Limb (tissue), 2 donors: ENCODE measurements around the gene FYTTD1.

ENCODE experiments used
- DNase-seq, 2 donors: peaks; one replicate each; pipeline ENCODE4 v3.0.0-alpha.2; 2016; ENCODE audit errors: extremely low spot score in 2 of 2

FYTTD1 gene

DNA sequence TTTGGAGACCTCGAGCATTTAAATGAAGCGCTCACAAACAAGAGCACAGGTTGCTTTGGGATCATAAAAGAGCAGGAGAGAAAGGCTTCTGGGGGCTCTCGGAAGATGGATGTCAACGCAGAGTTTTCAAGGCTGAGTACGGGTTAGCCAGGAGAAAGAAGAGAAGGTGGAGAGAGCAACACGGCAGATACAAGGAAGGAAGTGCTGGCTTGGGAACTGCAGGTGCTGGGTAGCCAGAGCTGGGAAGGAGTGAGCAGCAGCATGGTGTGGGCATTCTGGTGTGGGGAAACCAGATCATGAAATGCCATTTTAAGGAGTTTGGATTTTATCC is 12.4 kb upstream of the FYTTD1 start:
- no peak for DNase-seq

DNA sequence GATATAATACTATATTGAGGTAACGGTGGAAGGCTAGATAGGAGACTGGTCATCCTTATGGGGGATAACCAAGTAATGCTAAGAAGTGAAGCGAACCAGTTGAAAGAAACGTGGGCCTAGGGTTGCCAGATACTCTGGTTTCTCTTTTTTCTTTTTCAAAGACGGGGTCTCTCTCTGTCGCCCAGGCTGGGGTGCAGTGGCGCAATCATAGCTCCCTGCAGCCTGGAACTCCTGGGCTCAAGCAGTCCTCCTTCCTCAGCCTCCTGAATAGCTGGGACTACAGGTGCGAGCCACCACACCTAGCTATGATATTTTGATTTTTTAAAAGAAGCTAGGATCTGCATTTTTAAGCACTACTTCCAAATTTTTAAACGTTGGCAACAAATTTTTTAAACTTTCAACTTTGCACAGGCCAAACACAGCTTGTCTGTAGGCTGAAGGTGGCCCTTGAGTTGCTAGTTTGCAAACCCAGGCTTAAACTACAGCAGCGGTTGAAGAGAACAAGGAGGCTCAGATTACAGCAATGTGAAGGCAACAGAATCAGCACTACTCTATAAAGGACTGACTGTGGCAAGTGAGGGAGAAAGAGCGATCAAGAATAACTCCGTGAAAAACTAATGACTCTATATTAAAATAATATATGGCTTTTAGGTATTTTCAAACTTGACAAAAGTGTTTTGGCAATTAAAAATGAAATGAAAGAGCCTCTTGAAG is 11.8 kb upstream of the FYTTD1 start:
- DNase-seq = no peak

- no peak for DNase-seq
These were observed 6.9 kb upstream of the FYTTD1 start for GRCh38 chr3:197742787-197743186.

GRCh38 chr3:197746209-197746608 is 3.5 kb upstream of the FYTTD1 start:
- no peak for DNase-seq

DNA sequence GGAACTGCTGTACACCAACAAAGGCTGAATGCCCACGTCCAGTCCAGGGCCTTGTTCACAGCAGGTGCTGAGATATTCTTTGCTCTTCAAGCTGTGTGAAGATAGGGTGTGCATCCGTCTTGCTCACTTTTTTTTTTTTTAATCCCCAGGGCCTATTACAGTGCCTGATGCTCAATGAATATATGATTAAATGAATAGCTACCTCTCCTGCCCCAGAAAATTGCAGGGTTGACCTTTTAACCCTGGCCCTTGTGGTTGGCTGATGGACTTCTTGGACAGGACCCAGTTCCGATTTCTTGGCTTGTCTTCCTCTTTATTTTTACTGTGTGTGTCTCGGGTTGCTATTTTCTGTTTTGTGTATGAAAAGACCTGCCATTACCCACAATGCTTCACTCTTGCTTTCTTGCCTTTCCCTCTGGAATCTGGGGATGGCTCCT is 2.9 kb upstream of the FYTTD1 start:
- no peak for DNase-seq

DNA sequence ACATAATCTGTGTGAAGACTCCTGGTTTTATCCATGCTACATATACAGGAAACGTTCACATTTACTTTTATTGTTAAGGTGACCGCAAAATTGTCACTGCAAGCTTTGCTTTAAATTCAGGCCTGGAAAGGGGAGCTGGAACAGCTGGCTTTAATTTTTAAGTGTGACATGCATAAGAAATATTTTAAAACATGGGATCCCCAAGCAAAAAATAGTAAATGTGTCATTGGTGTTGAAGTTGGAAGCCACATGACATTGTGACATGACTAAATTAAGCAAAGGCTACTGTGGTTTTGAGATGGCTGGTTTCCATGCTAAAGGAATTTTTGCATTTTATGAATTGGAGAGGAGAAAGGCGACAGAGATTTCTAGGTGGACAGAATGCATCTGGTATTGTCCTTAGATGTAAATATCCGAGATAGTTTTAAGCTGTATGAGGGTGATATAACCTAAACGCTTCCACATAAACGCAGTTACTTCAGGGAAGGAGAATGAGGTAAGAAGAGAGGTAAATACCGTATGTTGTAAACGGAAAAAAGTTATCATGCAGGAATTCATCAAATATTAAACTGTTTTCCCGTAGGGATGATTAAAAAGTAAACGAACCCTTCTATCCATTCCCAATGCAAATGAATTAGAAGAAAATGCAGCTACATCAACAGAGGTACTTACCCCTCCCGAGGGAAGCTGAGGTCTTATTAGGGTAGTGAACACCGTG is 927 bp upstream of the FYTTD1 start:
- no peak for DNase-seq

- DNase-seq = no peak
These were observed 425 bp upstream of the FYTTD1 start for GRCh38 chr3:197749315-197749600.

DNA sequence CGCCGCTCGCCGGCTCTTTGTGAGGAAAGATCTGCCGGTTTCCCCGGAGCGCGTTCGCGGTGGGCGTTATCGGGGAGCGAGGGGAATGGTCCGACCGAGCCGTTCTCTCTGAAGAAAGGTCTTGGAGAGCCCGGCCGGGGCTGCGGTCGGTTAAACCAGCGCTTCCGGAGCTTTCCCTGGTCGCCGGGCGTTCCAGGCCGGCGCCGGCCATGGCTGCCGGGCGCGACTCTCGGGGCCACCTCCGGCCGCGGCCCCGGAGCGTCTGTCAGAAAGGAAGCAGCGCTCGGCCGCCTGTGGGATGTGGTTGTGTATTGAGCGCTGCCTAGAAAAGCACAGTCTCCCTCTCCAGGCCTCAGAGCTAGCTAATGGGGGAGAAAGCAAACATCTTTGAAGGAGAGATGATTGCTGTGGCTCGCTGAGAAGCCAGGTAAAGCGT is 731 bp downstream of the FYTTD1 start:
- peak; percentile 40 to 79 for DNase-seq

DNA sequence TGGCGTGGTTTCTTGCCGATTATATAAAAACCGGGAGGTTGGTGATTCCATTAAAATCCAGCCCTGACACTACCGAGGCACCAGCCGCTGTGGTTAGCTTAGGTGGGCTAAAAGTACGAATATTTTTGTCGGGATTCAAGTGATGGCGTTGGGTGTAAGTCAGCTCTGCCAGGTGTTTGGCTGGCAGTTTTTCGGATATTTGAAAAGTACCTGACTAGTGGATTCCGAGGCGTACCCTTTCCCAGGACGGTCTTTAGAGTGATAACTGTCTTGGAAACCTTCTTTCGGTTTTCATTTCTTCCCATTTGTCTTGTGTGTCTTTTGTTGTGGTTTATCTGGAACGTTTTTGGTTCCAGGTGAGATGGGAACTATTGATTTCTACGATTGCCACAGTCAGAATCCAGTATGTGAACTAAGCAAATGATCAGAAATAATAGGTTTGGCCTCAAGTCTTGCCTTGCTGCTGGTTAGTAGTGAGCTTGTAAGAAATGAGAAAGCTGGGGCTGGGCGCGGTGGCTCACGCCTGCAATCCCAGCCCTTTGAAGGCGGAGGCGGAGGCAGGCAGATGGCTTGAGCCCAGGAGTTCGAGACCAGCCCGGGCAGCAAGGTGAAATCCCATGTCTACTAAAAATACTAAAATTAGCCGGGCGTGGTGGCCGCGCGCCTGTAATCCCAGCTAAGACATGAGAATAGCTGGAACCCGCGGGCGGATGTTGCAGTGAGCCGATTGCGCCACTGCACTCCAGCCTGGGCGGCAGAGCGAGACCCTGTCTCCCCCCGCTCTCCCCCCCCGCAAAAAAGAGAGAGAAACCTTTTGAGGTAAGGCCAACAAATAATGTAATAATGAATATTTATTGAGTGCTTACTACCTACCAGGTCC is 1.4 kb downstream of the FYTTD1 start:
- DNase-seq = peak; percentile 10 to 51

DNA sequence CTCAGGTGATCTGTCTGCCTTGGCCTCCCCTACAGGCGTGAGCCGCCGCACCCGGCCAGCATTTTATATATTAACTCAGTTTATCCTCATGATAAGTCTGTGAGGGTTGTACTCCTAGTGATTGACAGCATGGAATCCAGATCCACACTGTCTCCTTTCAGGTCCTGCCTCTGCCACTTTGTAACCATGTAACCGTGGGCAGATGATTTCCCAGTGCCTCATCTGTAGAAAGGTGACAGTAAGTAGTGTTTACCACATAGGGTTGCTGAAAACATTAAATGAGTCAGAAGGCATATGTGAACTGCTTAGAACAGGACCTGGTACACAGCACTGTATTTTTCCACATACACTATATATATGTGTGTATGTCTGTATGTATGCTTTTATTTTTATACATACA is 2.4 kb downstream of the FYTTD1 start:
- no peak for DNase-seq

GRCh38 chr3:197753263-197753662 is 3.6 kb downstream of the FYTTD1 start:
- no peak for DNase-seq

GRCh38 chr3:197756704-197757103 is 7.0 kb downstream of the FYTTD1 start:
- no peak for DNase-seq

GRCh38 chr3:197758512-197758911 is 8.8 kb downstream of the FYTTD1 start:
- no peak for DNase-seq

GRCh38 chr3:197761784-197762183 is 12.1 kb downstream of the FYTTD1 start:
- DNase-seq = no peak

DNA sequence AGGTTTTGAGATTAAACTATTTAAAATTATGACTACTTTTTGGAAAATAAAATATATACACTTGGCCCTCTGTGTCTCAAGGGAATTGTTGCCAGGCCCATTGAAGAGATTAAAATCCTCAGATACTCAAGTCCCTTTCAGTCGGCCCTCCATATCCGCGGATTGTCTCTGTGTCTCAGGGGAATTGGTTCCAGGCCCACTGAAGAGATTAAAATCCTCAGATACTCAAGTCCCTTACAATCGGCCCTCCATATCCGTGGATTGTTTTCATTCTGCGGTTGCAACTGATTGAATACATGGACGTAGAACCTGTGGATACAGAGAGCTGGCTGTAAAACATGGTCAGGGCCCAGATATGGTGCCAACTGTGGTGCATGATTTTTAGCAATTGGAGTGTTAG is 25.6 kb downstream of the FYTTD1 start:
- DNase-seq = no peak

GRCh38 chr3:197782230-197782629 is 32.5 kb downstream of the FYTTD1 start:
- no peak for DNase-seq

GRCh38 chr3:197784019-197784585 is 34.4 kb downstream of the FYTTD1 start:
- DNase-seq = no peak

DNA sequence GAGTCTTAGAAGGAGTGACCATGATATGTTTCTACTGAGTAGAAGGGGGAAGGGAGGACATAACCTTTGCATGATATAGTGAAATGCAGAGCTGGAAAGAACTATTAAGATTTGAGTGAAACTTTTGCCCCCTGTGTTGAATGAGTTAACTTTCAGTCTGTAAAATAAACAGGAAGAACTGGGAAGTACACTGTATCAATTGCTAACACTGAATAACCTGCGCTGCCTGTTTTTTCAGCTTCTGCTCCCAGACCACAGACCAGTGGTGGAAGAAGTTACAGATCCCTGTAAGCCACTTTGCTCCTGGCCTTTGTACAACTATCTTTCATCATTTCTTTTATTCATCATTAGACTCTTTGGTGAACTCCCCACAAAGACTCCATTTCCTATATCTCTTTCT is 37.7 kb downstream of the FYTTD1 start:
- DNase-seq = no peak

DNA sequence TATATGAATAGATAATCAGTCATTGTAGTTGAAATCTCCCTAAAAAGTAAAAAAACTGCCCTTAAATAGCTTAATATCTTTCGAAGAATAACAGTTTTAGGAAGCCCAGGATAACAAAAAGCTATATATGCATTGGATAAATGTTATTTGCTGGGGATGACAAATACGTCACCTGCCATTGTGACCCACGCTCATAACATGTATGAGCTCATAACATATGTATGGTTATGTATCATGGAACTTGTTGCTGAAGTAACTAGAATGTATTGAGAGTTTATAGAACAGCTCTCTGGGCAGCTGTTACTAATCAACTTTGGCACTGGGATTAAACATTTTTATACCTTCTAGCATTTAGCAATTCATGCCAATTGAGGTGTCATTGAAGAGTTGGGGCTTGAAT is 39.6 kb downstream of the FYTTD1 start:
- DNase-seq = no peak

GRCh38 chr3:197790033-197790432 is 40.4 kb downstream of the FYTTD1 start:
- DNase-seq = no peak

GRCh38 chr3:197791113-197791891 is 41.6 kb downstream of the FYTTD1 start, which contains the start of gene LRCH3:
Gene LRCH3, plus strand, starts transcription at chr3:197791254. Its CDS starts 25 bp downstream, at chr3:197791279.
- DNase-seq = peak; percentile 85 to 95
